HG02852 (cell line): ENCODE data around the gene FAM117A.
"Not testable (repeated sequence)": the region's sequence is repeated elsewhere in the genome, so short reads cannot be mapped to it uniquely, and the experiment has no call there.

Experiments
- ATAC-seq: cut with Tn5 transposase; IDR thresholded peaks from one replicate; pipeline ENCODE4 v1.9.1; 2021; ENCODE audit warnings: mild to moderate bottlenecking, moderate library complexity; ENCODE audit not compliant: unreplicated experiment

Gene FAM117A

GRCh38 chr17:49681106-49681979, 82.6 kb downstream of the FAM117A start:
- no peak for ATAC-seq

DNA sequence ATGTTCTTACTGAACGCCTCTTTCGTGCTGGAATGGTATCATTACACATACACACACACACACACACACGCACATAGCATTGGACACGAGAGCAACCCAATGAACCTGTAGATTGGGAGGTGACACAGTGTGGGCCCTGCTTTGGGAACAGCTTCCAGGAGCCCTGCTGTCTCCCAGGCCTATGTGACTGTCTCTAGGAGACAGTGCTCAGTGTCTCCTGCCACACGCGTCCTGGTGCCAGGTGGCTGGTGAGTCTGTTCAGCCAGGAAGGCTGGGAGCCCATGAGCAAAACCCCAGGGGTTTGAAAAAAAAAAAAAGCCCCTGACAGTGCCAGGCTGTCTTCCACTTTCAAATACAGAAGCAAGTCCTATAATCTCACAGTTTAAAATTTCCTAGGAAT, 83.6 kb downstream of the FAM117A start:
- ATAC-seq, result no peak

DNA sequence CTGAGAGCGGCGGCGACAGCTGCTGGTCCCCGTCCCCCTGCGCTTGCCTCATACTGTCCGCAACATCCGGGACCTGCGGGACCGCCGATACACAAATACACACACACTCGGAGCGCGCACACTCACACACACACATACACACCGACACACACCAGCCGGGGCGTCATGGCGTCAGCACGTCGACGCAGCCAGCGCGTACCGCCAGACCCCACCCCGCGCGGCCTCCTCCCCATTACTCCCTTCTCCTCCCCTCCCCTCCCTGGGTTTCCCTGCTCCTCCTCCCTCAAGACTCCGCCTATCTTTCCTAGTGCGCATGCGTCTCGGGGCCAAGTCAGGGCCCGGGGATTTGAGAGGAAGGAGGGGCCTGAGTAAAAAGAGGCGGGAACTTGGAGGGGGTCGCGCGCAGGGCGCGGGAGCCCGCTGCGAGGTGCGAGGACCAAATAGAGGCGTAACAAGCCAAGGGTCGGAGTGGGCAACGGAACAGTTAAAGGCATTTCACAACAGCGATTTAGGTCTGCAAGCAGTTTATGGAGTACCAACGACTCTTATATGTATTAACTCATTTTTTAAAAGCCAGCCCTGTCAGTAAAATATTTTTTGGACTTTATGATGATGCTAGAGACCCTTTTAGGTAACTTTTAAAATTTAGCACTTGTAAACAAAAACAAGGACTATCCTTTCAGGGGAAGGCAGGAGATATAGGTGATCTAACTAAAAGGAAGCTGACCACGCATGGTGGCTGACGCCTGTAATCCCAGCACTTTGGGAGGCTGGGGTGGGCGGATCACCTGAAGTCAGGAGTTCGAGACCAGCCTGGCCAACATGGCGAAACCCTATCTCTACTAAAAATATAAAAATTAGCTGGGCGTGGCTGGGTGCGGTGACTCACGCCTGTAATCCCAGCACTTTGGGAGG, 85.7 kb downstream of the FAM117A start, which contains the start of gene SPOP:
TSS of gene SPOP (minus strand) at position 165 of the 915 bp plus-strand sequence. CDS start 55,287 bp downstream, outside the sequence.
- ATAC-seq, result peak; percentile 75

GRCh38 chr17:49677134-49677932, 86.6 kb downstream of the FAM117A start:
- peak; percentile 53 for ATAC-seq

DNA sequence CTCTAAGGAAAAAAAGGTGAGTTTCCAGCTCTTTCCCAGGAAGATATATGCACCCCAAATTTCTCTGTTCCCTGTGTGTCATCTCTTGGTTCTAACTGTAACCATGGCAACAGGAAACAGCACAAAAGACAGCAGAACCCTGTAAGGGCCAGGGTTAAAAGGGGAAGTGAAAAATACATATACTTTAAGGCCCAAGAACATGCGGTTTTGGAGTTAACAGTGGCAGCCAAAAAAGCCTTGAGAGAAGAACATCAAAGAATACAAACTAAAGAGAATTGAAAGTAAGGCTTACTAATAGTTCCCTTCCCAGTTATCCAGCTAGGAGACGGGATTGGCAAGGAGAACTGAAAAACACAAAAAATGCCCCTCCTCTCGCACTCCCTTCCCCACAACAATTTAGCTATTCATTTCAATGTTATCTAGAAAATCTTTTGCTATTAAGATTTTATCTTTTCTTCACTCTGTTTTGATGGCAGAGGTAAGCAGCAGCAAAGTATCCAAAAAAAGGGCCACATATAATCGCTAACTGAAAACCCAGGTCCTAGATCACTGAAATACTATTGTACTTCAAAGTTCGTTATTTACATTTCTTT, 87.6 kb downstream of the FAM117A start:
- peak; percentile 72 for ATAC-seq

DNA sequence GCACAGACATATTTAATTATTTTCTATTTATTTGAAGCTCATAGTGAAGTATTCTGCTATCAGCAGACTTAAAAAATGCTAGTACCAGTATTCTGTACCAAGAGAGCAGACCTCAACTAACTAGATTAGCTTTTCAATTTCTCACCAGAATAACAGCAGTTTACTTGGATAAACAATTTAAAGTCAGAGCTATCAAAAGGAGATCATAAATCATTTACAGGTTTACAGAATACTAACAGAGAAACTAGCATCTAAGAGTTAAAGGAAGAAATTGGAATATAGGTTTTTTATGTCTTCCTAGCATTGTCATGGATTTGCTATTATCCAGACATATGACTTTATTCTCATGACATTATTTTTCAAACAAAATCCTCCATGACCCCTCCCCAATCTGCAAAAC, 89.4 kb downstream of the FAM117A start:
- no peak for ATAC-seq

DNA sequence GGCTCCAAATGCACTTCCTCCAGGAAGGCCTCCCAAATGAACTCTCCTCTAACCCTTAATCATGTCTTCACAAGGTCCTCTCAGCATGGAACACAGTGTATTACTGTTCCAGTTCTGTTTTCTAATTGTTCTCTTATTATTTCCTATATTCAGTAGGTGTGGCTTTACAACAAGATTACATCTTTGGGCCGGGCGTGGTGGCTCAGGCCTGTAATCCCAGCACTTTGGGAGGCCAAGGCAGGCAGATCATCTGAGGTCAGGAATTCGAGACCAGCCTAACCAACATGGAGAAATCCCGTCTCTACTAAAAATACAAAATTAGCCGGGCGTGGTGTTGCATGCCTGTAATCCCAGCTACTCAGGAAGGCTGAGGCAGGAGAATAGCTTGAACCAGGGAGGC, 90.3 kb downstream of the FAM117A start:
- not testable (repeated sequence) for ATAC-seq

- no peak for ATAC-seq
Measured at GRCh38 chr17:49670641-49671040, 93.3 kb downstream of the FAM117A start.

DNA sequence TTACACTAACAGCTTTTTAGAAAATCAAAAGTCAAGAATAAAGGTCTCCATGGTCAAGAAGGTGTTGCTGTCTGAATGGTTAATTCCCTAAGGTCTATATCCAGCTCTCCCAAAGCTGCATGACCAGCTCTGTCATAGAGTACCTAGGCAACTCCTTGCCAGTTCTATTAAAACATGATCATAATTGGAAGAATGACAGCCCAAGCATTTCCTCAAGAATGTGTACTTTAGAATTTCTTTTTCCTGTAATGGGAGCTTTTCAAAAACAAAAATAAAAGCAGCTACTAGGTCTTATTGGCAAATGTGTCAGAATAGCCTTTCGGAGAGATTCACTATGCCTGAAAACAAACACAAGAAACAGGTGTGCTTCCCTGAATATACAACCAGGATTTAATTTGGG, 93.9 kb downstream of the FAM117A start:
- ATAC-seq, result no peak

DNA sequence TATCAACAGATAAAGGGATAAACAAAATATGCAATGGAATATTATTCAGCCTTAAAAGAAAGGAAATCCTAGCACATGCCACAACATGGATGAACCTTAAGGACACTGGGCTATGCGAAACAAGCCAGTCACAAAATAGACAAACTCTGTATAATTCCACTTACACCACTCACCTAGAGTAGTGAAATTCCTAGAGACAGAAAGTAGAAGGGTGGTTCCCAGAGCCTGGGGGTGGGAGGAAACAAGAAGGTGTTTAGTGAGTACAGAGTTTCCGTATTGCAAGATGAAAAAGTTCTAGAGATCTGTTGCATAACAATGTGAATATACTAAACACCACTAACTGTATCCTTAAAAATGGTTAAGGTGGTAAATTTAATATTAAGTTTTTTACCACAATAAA, 96.1 kb downstream of the FAM117A start:
- no peak for ATAC-seq

DNA sequence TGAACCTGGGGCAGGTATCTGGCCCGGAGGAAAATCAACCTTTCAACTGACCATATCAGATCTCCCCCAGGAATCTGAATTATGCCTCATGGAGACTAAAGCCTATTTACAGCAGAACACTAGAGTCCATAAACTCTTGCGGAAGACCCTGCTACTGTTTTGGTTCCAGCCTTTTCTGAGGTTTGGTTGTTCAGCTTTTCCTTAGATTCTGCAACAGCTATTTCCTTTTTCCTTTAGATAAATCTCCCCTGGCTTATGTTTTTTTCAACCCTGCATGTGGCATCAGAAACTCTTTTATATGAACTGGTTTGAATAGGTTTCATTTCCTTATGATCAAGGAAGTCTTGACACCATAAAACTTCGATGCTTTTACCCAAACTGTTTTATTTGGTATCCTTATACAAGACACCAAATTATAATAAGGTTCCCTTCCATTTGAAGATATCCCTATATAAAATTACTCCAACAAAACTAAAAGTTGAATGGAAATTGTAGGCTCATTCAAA, 99.2 kb downstream of the FAM117A start:
- no peak for ATAC-seq
